Hepatocyte (in vitro differentiated cells): ENCODE results near the gene RMC1.

ENCODE experiments used
- EZH2phosphoT487 ChIP-seq: fragments of 200-600 bp; sonication (generic); IDR thresholded peaks from one replicate; pipeline ENCODE4 v1.6.1; 2018; ENCODE audit warnings: antibody characterized with exemption, mild to moderate bottlenecking, low read depth, moderate library complexity; ENCODE audit not compliant: unreplicated experiment, severe bottlenecking
- TF ChIP-seq, protein P1 (sequence below): fragments of 200-600 bp; sonication (generic); IDR thresholded peaks from 2 replicates; pipeline ENCODE4 v1.5.1; 2016; ENCODE audit warnings: antibody characterized with exemption, mild to moderate bottlenecking; ENCODE audit not compliant: poor library complexity

- no peak for TF ChIP-seq EZH2phosphoT487
- TF ChIP-seq, protein P1, sequence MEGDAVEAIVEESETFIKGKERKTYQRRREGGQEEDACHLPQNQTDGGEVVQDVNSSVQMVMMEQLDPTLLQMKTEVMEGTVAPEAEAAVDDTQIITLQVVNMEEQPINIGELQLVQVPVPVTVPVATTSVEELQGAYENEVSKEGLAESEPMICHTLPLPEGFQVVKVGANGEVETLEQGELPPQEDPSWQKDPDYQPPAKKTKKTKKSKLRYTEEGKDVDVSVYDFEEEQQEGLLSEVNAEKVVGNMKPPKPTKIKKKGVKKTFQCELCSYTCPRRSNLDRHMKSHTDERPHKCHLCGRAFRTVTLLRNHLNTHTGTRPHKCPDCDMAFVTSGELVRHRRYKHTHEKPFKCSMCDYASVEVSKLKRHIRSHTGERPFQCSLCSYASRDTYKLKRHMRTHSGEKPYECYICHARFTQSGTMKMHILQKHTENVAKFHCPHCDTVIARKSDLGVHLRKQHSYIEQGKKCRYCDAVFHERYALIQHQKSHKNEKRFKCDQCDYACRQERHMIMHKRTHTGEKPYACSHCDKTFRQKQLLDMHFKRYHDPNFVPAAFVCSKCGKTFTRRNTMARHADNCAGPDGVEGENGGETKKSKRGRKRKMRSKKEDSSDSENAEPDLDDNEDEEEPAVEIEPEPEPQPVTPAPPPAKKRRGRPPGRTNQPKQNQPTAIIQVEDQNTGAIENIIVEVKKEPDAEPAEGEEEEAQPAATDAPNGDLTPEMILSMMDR, result no peak
These were observed 35.6 kb downstream of the RMC1 start for GRCh38 chr18:23538870-23539269.
